HepG2 (cell line): Measurements from ENCODE around the gene CLDN22.

ENCODE experiments used
- EHMT2 ChIP-seq: fragments of 200-600 bp; sonication (generic); IDR thresholded peaks from 2 replicates; pipeline ENCODE4 v1.7.0; 2017; ENCODE audit warnings: antibody characterized with exemption, low read depth, low read length, borderline replicate concordance
- ELF1 ChIP-seq: sonication (generic); formaldehyde crosslinking; IDR thresholded peaks from 2 replicates; pipeline ENCODE4 v1.4.0; 2020; ENCODE audit warnings: missing genetic modification reagents
- RNF2 ChIP-seq: fragments of 450-650 bp; conservative IDR thresholded peaks from 2 replicates; pipeline ENCODE4 v1.6.1; 2016; ENCODE audit warnings: low read depth
- ZNF747 ChIP-seq: sonication (generic); formaldehyde crosslinking; IDR thresholded peaks from 2 replicates; pipeline ENCODE4 v1.8.1; 2023; ENCODE audit warnings: missing genetic modification reagents, mild to moderate bottlenecking, borderline replicate concordance
- TF ChIP-seq, protein P1 (sequence below): sonication (generic); IDR thresholded peaks from 2 replicates; pipeline ENCODE4 v1.6.1; 2016; ENCODE audit warnings: low read depth, borderline replicate concordance
- TF ChIP-seq, protein P2 (sequence below): sonication (generic); formaldehyde crosslinking; IDR thresholded peaks from 2 replicates; pipeline ENCODE4 v1.5.0; 2020; ENCODE audit warnings: mild to moderate bottlenecking, missing genetic modification reagents, moderate library complexity
- TF ChIP-seq, protein P3 (sequence below): IDR thresholded peaks from 2 replicates; pipeline ENCODE4 v1.6.1; 2012; ENCODE audit warnings: inconsistent platforms
- TF ChIP-seq, protein P4 (sequence below): sonication (generic); formaldehyde crosslinking; IDR thresholded peaks from 2 replicates; pipeline ENCODE4 v1.4.0; 2020; ENCODE audit warnings: mild to moderate bottlenecking, missing genetic modification reagents

DNA sequence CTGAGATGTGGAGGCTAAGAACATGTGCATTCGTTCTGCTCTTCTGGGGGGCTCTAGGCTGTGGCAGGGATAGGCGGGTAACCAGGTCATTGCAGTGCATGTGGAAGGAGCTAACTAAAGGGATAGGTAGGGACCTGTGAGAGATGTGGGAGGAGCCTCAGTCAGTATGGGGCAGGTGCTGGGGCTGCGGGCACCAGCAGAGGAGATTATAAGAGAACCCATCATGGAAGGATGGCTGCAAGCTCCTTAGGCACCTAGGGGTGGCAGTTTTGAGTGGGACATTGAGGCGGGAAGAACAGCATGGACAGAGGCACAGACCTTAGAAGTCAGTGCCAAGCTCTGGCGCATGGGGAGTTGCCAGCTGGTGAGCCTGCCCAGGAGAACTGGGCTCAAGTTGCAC lies 7.2 kb downstream of the CLDN22 start:
- TF ChIP-seq ELF1 (CRISPR knock-in tag), result no peak
- TF ChIP-seq, protein P1, sequence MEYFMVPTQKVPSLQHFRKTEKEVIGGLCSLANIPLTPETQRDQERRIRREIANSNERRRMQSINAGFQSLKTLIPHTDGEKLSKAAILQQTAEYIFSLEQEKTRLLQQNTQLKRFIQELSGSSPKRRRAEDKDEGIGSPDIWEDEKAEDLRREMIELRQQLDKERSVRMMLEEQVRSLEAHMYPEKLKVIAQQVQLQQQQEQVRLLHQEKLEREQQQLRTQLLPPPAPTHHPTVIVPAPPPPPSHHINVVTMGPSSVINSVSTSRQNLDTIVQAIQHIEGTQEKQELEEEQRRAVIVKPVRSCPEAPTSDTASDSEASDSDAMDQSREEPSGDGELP, result no peak
- TF ChIP-seq, protein P2, sequence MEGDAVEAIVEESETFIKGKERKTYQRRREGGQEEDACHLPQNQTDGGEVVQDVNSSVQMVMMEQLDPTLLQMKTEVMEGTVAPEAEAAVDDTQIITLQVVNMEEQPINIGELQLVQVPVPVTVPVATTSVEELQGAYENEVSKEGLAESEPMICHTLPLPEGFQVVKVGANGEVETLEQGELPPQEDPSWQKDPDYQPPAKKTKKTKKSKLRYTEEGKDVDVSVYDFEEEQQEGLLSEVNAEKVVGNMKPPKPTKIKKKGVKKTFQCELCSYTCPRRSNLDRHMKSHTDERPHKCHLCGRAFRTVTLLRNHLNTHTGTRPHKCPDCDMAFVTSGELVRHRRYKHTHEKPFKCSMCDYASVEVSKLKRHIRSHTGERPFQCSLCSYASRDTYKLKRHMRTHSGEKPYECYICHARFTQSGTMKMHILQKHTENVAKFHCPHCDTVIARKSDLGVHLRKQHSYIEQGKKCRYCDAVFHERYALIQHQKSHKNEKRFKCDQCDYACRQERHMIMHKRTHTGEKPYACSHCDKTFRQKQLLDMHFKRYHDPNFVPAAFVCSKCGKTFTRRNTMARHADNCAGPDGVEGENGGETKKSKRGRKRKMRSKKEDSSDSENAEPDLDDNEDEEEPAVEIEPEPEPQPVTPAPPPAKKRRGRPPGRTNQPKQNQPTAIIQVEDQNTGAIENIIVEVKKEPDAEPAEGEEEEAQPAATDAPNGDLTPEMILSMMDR (CRISPR knock-in tag), result no peak
- TF ChIP-seq, protein P3, sequence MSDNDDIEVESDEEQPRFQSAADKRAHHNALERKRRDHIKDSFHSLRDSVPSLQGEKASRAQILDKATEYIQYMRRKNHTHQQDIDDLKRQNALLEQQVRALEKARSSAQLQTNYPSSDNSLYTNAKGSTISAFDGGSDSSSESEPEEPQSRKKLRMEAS, result no peak
- TF ChIP-seq, protein P4, sequence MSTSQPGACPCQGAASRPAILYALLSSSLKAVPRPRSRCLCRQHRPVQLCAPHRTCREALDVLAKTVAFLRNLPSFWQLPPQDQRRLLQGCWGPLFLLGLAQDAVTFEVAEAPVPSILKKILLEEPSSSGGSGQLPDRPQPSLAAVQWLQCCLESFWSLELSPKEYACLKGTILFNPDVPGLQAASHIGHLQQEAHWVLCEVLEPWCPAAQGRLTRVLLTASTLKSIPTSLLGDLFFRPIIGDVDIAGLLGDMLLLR, result no peak
- no peak for TF ChIP-seq ZNF747 (CRISPR knock-in tag)
- no peak for TF ChIP-seq EHMT2
- TF ChIP-seq RNF2, result no peak
